ENCODE data around the gene GFI1B.

GFI1B gene

GRCh38 chr9:132980157-132980556 is 1.7 kb downstream of the GFI1B start:
- TF ChIP-seq CTCF (IDR thresholded peaks at IDR 0.05; ENCODE audit: low read length, missing control alignments), result no peak
- DNase-seq (ENCODE audit: low read depth), result no peak
- H3K4me3 ChIP-seq (replicated peaks; ENCODE audit: low read depth, low read length), result no peak overlapping the region

GRCh38 chr9:132982458-132982857 is 4.0 kb downstream of the GFI1B start:
- TF ChIP-seq CTCF (IDR thresholded peaks at IDR 0.05; ENCODE audit: low read length, missing control alignments), result no peak

GRCh38 chr9:132983491-132984201 is 5.2 kb downstream of the GFI1B start:
- TF ChIP-seq CTCF (IDR thresholded peaks at IDR 0.05; ENCODE audit: low read length, missing control alignments), result no peak
- H3K4me3 ChIP-seq (replicated peaks; ENCODE audit: low read depth, low read length), result no peak overlapping the region
- DNase-seq (ENCODE audit: low read depth), result no peak

More at GRCh38 chr9:132982458-132982857, 4.0 kb downstream of the GFI1B start:
- no peak for DNase-seq (ENCODE audit: low read depth)
- H3K4me3 ChIP-seq (replicated peaks; ENCODE audit: low read depth, low read length), result no peak overlapping the region

GRCh38 chr9:132984202-132985070 is 5.9 kb downstream of the GFI1B start:
- no peak overlapping the region for H3K4me3 ChIP-seq (replicated peaks; ENCODE audit: low read depth, low read length)
- no peak for DNase-seq (ENCODE audit: low read depth)
- TF ChIP-seq CTCF (IDR thresholded peaks at IDR 0.05; ENCODE audit: low read length, missing control alignments), result no peak

GRCh38 chr9:132985071-132985350 is 6.5 kb downstream of the GFI1B start:
- DNase-seq (ENCODE audit: low read depth), result no peak
- no peak for TF ChIP-seq CTCF (IDR thresholded peaks at IDR 0.05; ENCODE audit: low read length, missing control alignments)
- H3K4me3 ChIP-seq (replicated peaks; ENCODE audit: low read depth, low read length), result no peak overlapping the region

GRCh38 chr9:132985489-132985888 is 7.0 kb downstream of the GFI1B start:
- DNase-seq (ENCODE audit: low read depth), result no peak
- H3K4me3 ChIP-seq (replicated peaks; ENCODE audit: low read depth, low read length), result no peak overlapping the region
- TF ChIP-seq CTCF (IDR thresholded peaks at IDR 0.05; ENCODE audit: low read length, missing control alignments), result no peak

All from fibroblast of pulmonary artery (primary cell).